NCI-H2171 (cell line): ENCODE results near the gene NFIB.
A peak's percentile ranks its signal among the peaks of the same experiment; 100 is the strongest.

Experiments used
- DNase-seq: peaks from one replicate; lab custom pipeline; 2025; lab: John Stamatoyannopoulos, UW

The NFIB gene

GRCh38 chr9:14344941-14345353 lies 31.0 kb upstream of the NFIB start:
- no peak for DNase-seq

DNA sequence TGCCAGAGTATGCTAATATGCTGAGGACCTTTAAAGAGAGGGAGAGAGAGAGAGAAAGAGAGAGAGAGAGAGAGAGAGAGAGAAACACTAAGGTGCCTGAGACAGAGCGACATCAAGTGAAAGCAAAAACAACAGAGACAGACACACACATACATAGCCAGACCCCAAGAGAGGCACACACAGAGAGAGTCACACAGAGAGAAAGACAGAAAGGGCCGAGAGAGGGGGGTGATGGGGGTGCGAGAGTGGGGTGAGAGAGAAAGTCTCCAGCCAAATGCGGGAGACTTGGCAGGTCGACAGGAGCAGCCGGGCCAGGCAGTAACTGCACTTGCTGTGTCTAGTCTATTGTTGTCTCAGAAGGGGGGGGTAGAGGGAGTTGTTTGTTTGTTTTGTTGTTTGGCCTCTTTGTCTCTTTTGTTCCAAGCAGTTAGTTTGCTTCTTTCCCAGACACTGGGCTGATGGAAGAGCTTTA lies 30.1 kb upstream of the NFIB start:
- no peak for DNase-seq

DNA sequence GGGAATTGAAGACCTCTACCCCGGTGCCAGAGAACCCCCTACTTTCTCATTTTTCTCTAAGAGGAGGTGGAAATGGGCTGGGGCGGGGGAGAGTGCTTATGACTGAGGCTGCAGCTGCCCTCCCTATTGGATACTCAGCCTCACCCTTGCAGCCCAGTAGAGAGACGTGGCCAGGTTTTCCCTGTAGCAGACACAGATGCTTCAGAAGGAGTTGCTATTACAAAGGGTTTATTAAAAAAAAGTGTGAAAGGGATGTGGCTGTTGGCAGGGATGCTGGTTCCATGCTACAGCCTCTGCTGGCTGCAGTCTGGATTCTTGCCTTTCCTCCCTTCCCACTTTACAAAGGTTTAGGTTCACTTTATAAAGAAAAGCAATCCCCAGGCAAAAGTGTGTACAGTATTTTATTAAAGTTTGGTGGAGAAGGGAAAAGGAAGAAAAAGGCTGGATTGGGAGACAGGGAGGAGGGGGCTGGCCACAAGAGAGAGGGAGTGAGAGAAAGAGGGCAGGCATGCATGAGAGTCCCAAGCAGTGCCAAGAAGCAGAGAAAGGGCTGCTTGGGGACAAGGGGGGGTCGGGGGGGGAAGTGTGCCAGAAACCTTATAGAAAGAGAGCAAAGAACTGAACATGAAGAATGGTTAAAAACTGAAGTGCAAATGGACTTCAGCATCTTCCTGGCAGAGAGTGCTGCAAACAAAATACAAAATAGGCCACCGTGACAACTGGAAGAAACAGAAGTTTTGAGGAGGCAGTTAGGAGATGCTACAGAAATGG lies 29.5 kb upstream of the NFIB start:
- DNase-seq = no peak

DNA sequence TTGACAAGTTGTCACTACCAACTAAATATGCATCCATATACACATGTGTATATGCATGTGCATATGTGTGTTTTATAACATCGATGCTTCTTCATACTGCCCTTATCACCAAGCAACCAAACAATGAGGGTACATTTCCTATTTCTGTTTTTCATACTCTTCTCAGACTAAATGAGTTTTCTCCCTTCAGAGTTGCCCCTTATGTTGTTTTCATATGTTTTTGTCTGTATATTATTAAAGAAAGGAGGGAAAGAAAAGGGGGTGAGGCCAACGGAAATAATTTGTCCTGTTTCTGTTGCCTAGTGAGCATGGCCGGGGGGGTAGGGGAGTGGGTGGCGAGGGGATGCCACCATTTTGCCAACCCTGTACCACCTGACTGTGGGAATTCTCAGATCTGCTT lies 28.8 kb upstream of the NFIB start:
- DNase-seq = no peak

DNA sequence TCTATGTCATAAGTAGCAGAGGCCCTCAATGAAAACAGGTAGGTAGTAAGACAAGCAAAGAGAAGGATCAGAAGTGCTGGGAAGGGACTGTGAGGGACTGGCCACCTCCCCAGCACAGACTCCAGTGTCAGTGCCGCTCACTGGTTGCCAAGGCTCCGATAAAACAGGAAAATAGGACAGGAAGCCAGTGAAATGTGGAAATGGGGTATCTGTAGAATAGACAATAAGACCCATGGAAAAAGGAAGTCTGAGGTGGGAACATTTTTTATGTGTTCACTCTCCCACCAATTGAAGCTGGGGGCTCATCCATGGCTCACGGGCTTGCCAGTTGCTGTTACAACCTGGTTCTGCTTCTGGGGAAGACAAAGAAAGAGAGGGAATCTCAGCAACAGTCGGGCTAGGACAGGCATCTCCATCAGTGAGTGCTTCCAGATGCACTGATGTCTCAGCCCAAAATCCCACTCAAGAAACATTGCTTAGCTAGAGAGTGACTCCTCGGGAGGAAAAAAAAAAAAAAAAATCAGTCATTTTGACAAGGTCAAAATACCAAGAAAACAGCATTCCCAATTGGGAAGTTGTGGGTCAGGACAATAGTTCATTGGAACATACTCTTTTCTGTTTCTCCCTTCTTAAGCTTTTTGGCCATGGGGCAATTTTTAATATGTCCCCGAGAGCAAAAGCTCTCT lies 27.6 kb upstream of the NFIB start:
- DNase-seq = no peak

DNA sequence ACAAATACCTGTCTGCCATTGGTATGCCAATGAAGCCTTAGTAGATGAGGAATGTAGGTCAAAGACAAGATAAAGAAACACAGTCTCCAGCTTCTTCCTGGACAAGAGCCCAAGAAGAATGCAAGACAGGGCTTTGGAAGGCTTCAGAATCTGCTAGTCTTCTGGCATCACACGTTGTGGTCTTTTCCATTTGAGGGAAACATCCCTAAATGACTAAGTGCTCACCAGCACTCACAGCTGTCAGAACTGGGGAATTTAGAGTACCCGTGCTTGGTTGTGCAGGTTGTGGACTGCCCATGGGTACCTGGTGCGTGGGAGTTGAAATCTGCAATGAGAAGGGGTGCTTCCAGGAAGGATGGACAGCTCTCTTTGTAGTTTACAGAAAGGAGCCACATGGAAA lies 27.1 kb upstream of the NFIB start:
- no peak for DNase-seq

DNA sequence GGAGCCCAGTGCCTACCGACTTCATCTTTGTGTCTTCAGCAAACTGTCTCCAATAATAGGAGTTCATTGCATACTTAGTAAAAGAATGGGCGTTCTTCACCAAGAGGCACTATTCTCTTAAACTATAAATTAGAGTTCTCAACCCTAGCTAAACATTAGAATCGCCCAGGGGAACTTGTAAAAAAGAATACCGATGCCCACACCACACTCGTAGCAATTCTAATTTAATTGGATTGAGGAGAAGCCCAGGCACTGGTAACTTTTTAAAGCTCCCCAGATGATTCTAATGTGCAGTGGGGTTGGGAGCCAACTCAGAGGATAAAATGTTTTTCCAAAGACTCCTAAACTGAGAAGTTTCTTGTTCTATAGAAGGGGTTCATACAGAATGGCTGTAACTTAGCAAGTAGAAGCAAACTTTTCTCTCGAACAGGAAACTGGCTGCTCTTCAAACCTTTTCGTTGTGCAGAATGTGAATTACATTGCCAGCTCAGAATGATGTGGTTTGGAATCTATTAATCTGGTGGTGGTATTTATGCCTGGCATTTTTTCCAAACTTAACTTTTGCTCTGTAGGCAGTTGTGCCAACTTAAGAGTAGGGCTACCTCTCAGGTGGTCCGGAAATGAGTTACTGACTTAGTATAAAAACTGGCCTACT lies 26.4 kb upstream of the NFIB start:
- no peak for DNase-seq

- no peak for DNase-seq
Measured at GRCh38 chr9:14339746-14340145, 25.8 kb upstream of the NFIB start.

DNA sequence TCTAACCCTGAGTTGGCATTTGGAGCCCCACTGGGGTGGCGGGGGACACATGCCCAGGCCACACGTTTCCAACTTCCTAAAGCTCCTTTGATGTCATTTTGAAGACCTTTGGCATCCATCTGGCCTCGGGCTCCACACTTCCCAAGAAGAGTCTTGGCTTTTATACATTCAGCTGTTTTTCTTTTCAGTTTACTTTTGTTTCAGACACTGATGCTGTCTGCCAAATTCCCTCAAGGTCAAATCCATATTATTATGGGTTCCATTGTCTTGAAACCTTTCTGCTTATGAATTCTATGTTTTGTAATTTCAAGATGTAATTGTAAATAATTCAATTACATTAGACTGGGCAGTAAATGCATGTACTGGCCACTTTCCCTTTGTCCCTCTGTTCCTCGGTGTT lies 23.7 kb upstream of the NFIB start:
- DNase-seq = no peak

DNA sequence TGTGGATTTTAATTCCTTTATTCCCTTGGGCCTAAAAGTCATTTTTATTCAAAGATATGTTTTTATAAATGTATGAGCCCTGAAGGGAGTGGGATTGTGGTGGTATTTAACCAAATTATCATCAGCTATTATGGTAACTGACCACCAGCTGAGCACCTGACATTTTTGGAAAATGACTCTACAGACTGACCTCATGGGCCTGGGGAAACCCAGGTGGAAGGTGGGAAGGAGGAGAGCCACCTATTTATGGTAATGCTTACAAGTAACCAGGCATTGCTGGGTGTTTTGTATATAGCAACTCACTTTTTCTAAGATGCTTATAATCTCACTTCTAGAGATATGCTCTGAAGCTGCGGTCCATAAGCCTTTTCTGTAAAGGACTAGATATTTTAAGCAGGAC lies 22.3 kb upstream of the NFIB start:
- no peak for DNase-seq

- no peak for DNase-seq
Measured at GRCh38 chr9:14331120-14331519, 17.2 kb upstream of the NFIB start.

GRCh38 chr9:14327036-14327435 lies 13.1 kb upstream of the NFIB start:
- no peak for DNase-seq

- peak; percentile 50 for DNase-seq
Measured at GRCh38 chr9:14326264-14326826, 12.4 kb upstream of the NFIB start.

DNA sequence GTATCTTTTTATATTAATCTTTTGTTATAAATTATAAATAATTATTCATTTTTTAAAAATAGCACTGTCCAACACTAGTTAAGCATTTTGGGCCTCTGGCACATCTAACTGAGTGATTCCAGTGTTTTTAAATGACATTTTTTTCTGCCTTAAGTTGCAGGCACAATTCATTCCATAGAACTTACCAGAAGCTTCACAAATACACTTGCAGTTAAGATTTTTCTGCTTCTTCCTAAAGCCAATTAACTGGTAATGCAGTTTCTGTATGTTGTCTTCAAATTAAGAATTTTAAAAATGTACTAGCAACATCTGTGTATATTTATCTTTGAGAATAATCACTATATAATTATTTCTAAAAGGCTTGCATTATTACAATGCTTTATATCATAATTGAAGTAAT lies 11.2 kb upstream of the NFIB start:
- no peak for DNase-seq

- DNase-seq = no peak
Measured at GRCh38 chr9:14323985-14324650, 10.2 kb upstream of the NFIB start.

GRCh38 chr9:14323083-14323971 lies 9.4 kb upstream of the NFIB start:
- DNase-seq = no peak

- peak; percentile 78 for DNase-seq
Measured at GRCh38 chr9:14322211-14323082, 8.5 kb upstream of the NFIB start.

DNA sequence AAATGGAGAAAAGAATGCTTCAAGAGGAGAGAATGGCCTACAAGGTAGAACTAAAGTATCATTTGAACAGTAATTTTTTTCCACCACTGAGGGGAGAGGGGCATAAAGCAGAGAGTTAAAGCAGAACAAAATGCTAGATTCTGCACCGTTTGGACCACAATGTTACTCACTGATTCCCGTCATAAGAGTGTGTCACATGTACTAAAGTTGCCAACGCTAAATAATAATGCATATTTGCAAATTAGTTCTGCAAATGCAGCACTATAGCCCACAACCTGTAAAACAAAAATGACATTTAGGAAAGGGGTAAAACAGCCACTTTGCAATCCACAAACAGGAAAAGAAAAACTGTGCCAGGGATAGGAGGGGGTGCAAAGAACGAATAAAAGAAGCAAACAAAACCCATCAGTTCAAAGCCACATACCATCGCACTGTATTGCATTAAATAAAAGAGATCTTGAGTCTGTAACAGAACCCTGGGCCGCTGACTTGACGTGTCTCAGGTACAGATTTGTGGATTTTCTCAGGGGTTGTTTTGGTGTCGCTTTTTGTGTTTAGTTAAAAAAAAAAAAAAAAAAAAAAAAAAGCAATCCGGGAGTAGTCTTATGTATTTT lies 7.7 kb upstream of the NFIB start:
- DNase-seq = no peak

GRCh38 chr9:14320271-14321181 lies 6.6 kb upstream of the NFIB start:
- no peak for DNase-seq
